Sigmoid colon (tissue), 3 donors: ENCODE measurements around the gene ARMC2.

Source experiments
- CTCF ChIP-seq, 4 experiments: fragments of 450-650 bp in 3 of 4; fragments of 200-600 bp in 1 of 4; IDR thresholded peaks; one replicate each; pipeline ENCODE4 v1.5.1; 2016 to 2019; ENCODE audit warnings: antibody characterized with exemption in 4 of 4, mild to moderate bottlenecking in 3 of 4, moderate library complexity in 2 of 4
- POLR2A ChIP-seq, 2 donors: fragments of 450-650 bp; IDR thresholded peaks; one replicate each; pipeline ENCODE4 v1.6.1; 2016; ENCODE audit warnings: antibody characterized with exemption in 2 of 2, mild to moderate bottlenecking in 2 of 2, moderate library complexity in 2 of 2

DNA sequence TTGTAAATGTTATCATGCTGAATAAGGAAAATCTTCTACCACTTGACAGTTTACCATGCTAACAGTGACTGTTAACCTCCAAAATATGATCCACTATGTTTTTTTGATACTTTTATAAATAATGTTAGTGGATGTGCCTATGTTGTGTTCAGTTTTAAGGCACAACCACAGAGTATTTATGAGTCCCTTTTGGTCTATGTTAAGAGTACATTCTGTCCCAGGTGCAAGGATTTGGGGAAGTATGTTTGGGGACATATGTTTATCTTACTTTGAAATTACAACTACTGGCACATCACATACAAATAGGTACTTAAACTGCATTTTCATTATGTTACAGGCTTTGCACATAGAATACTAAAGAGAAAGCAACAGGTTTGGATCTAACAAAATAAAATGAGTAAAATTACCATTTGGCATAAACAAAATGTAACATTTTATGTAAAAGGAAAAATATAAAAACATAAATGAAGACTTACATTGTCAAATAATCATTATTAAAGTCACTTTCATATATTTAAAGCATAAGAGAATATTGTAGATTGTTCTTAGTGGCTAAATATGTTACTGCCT, 175.2 kb downstream of the ARMC2 start:
- TF ChIP-seq POLR2A (IDR thresholded peaks at IDR 0.05), result no peak
- no peak for TF ChIP-seq CTCF (IDR thresholded peaks at IDR 0.05)
